HG02981 (cell line): ENCODE results near the gene BCL2L1.
"Not testable (repeated sequence)": the region's sequence is repeated elsewhere in the genome, so short reads cannot be mapped to it uniquely, and the experiment has no call there.

Source experiments
- ATAC-seq: cut with Tn5 transposase; IDR thresholded peaks from one replicate; pipeline ENCODE4 v1.9.1; 2021; ENCODE audit warnings: mild to moderate bottlenecking, moderate library complexity; ENCODE audit not compliant: unreplicated experiment

Gene BCL2L1

DNA sequence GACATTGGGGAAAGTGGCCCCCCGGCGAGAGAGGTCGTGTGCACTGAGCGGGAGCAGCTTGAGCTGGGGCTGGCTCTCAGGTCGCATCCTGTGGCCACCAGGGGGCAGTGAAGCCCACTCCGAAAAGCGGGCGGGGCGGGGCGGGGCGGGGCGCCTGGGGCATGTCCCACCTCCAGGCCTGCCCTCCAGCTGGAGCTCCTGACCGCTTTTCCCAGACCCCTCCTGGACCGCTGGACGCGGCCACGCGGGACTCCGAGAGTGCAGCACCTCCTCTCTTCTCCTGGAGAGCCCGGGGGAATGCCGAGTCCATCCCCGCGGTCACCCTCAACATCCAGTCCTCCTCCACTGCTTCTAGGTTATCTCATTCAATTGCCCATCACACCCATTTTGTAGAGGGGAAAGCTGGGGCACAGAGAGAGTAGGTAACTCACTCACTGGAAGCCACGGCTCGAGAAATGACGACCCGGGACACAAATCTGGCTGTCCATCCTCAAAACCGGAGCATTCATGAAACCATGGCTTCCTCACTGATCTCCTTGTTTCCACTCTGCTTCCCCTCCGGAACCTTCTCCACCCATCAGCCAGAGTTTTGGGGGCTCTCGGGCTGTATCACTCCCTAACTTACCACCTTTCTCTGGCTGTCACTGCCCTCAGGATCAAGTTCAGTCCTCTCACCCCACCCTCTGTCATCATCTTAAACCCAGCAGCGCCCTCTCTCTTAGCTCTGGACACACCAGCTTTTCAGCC, 60.9 kb downstream of the BCL2L1 start:
- ATAC-seq = peak; percentile 68

DNA sequence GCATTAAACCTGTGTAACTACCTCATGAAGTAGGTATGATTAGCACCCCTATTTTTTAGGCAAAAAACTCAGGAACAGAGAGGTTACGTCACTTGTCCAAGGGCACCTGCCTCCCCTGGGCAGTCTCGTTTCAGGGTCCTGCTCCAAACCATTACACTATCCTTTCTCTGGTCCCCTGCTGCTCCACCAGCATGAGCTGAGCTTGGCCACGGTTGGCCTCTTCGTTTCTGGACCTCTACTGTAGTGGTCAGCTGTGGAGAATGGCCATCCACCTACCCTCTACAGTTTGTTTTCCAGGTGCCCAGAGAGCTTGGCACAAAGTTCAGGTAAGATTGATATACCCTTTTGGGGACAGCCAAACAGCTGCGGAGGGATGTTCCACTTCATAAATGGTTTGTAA, 68.1 kb downstream of the BCL2L1 start:
- no peak for ATAC-seq

DNA sequence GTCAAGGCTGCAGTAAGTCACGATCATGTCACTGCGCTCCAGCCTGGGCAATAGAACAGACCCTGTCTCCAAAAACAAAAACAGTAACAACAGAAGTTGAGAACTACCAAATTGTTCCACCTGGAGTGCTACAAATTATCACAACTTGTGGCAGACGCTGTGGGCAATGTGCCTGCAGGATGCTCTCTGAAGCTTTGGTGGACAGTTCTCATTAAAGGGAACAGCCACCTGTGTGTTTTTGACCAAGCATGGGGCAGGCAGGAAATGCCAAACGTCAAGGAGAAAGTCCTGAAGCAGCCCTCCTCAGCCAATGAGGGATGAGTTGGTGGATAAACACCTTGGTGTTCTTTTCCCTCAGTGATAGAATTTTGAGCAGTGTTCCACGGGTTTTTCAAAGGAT, 69.1 kb downstream of the BCL2L1 start:
- ATAC-seq = no peak

- ATAC-seq = no peak
These were observed 69.7 kb downstream of the BCL2L1 start for GRCh38 chr20:31652917-31653396.

- ATAC-seq = not testable (repeated sequence)
These were observed 74.6 kb downstream of the BCL2L1 start for GRCh38 chr20:31648104-31648503.

GRCh38 chr20:31644701-31645100, 78.0 kb downstream of the BCL2L1 start:
- ATAC-seq = no peak

- no peak for ATAC-seq
These were observed 79.1 kb downstream of the BCL2L1 start for GRCh38 chr20:31643522-31643921.

- ATAC-seq = no peak
These were observed 79.8 kb downstream of the BCL2L1 start for GRCh38 chr20:31642837-31643236.

DNA sequence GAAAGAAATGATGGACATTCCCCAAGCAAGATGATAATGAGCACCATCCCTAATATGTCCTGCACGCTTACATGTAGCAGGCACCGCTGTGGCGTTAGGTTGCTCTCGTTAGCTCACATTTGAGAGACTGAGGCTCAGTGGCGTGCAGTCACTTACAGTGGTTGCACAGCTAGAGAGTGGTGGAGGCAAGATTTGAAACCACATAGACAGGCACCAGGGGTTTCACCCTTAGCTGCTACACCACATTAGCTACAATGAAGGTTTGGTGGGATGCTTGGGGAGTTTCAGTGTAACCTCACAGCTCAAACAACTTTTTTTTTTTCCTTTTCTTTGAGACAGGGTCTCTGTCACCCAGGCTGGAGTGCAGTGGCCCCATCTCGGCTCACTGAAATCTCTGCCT, 81.3 kb downstream of the BCL2L1 start:
- ATAC-seq = no peak

DNA sequence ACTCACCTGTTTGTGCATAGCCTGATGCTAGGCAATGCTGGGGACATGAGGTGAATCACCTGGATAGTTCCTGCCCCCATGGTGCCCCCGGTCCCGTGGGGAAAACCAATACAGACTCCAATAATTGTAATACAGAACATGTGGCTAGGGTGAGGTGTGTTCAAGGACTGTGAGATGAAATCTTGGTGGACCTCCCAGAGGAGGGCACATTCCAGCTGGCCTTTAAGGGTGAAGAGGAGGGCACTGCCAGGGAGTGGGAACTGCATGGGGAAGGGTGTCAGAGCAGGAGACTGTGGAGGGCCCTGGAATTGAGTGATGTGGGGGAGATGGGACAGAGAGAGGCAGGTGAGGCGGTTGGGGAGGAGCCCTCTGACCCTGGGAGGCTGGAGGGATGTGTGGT, 82.4 kb downstream of the BCL2L1 start:
- no peak for ATAC-seq

DNA sequence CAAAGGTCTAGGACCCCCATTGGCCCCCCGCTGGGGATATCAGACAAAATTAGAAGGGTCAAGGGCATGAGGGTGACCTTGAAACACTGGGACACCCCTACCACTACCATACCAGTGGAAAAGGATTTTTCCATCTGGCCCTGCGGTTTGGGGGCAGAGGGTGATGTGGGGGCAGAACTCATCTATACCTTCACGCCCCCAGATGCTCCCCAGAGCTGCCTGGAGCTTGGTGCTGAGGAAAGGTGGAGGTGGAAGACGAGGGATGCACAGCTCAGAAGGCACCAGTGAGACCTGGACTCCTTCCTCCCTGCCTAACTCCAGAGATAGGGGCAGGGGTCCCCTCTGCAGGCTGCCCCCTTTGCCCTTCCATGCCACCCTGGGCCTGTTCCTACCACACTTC, 83.9 kb downstream of the BCL2L1 start:
- ATAC-seq = no peak

GRCh38 chr20:31638317-31638716, 84.4 kb downstream of the BCL2L1 start:
- ATAC-seq = no peak

DNA sequence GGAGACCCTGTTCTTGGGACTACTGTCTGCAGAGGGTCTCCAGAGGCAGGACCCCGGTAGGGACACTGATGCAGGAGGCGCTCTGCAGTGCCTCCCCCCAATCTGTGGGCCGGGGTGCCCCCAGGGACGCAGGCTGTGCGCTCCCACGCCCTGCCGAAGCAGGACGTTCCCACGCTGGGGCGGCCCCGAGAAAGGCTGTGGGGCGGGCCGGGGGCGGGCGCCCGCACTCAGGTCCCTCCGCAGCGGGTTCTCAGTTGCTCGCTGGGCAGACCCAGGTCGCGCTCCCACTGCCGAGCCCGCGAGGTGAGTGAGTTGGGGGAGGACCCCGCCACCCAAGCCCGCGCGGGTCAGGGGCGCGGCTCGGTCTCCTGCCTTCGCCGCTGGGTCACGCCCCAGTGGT, 85.0 kb downstream of the BCL2L1 start, which contains the start of gene COX4I2:
Gene COX4I2 (plus strand): TSS at position 253 of the 400 bp plus-strand sequence. CDS start 1,106 bp downstream, outside the sequence.
- no peak for ATAC-seq

- ATAC-seq = no peak
These were observed 89.2 kb downstream of the BCL2L1 start for GRCh38 chr20:31633339-31633914.

DNA sequence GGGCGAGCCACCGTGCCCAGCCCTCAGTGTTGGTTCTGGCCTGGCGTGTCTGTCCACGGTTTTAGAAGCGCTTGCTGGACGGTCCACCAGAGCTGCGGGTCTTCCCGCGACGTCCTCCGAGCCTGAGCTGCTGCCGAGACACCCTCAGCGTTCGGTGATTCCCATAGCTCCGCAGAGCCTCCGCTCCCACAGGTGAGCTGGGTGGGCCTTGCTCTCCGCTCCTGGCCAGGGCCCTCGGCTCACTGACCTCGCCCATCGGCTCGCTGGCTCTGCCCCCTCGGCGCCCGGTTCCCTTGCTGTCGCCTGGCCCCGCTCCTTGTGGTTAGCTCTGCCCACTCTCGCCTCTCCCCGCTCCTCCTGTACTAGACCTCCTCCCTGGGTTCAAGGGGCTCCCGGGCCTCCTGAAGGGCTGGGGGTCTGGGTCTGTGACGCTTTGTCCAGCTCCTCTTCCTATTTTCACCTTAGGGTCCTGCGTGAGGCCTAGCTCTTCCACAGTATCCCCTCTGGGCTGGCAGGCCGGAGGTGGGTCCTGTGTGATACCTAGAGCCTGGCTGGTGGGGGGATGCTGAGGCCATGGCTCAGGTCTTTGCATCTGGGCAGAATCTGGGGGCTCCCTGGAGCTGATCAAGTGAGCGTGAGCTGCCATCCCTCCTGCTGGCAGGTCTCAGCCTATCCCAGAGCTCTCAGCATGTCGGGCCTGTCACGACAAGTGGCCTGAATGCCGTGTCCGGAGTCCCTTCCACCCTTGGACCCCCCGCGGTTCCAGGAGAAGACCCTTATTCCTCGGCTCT, 89.9 kb downstream of the BCL2L1 start:
- no peak for ATAC-seq

- no peak for ATAC-seq
These were observed 92.4 kb downstream of the BCL2L1 start for GRCh38 chr20:31630187-31630790.

DNA sequence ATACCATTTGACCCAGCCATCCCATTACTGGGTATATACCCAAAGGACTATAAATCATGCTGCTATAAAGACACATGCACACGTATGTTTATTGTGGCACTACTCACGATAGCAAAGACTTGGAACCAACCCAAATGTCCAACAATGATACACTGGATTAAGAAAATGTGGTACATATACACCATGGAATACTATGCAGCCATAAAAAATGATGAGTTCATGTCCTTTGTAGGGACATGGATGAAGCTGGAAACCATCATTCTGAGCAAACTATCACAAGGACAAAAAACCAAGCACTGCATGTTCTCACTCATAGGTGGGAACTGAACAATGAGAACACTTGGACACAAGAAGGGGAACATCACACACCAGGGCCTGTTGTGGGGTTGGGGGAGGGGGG, 94.6 kb downstream of the BCL2L1 start:
- not testable (repeated sequence) for ATAC-seq

- not testable (repeated sequence) for ATAC-seq
These were observed 96.1 kb downstream of the BCL2L1 start for GRCh38 chr20:31626534-31626933.

DNA sequence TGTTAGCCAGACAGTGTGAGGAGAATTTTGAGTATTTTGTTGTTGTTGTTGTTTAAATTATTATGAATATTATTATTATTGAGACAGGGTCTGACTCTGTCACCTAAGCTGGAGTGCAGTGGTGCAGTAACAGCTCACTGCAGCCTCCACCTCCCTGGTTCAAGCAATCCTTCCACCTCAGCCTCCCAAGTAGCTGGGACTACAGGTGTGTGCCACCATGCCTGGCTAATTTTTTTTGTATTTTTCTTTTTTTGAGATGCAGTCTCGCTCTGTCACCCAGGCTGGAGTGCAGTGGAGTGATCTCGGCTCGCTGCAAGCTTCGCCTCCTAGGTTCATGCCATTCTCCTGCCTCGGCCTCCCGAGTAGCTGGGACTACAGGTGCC, 99.6 kb downstream of the BCL2L1 start:
- not testable (repeated sequence) for ATAC-seq

DNA sequence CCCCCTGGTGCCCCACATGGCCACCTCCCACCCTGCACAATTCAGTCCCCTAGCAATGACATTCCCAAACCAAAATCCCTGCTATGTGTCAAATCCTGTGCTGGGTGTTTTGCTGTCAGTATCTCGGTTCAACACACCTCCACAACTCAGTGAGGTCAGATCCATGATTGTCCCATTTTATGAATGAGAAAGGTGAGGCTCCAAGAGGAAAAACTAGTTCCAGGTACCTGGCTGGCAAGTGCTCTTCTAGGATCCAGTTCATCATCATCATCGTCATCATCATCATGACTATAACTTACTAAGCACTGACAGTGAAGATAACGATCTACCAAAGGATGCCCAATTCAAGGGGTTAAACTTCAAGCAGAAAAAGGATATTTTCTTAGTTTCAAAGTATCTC, 102.4 kb downstream of the BCL2L1 start:
- no peak for ATAC-seq

GRCh38 chr20:31617432-31618104, 105.1 kb downstream of the BCL2L1 start:
- no peak for ATAC-seq
